Hematopoietic multipotent progenitor cell treated with erythropoietin and hydrocortisone succinate and interleukin-3 and kit ligand, for 8 days (in vitro differentiated cells): Measurements from ENCODE around the gene COASY.

ENCODE experiments used
- DNase-seq: peaks from one replicate; pipeline ENCODE4 v3.0.0-alpha.2; 2015

COASY gene

GRCh38 chr17:42561897-42562387, at the start of gene COASY:
TSS of gene COASY (plus strand) at chr17:42562148. CDS start at chr17:42562623, 475 bp downstream.
- peak; percentile 98 for DNase-seq

- DNase-seq: no peak
Measured at GRCh38 chr17:42512246-42512645, 49.7 kb upstream of the COASY start.

GRCh38 chr17:42512733-42513251, 49.2 kb upstream of the COASY start:
- DNase-seq: no peak

- no peak for DNase-seq
Measured at GRCh38 chr17:42513686-42514085, 48.3 kb upstream of the COASY start.

GRCh38 chr17:42514279-42514678, 47.7 kb upstream of the COASY start:
- no peak for DNase-seq

GRCh38 chr17:42514867-42515266, 47.1 kb upstream of the COASY start:
- no peak for DNase-seq

GRCh38 chr17:42517516-42517915, 44.4 kb upstream of the COASY start:
- DNase-seq: peak; percentile 88

- peak; percentile 92 for DNase-seq
Measured at GRCh38 chr17:42518046-42518754, 43.7 kb upstream of the COASY start.

- DNase-seq: peak; percentile 98
Measured at GRCh38 chr17:42518755-42519545, 43.0 kb upstream of the COASY start.

GRCh38 chr17:42519546-42520491, 42.1 kb upstream of the COASY start:
- peak; percentile 62 for DNase-seq

GRCh38 chr17:42520540-42520951, 41.4 kb upstream of the COASY start:
- peak; percentile 49 for DNase-seq

- DNase-seq: no peak
Measured at GRCh38 chr17:42521036-42521435, 40.9 kb upstream of the COASY start.

- DNase-seq: no peak
Measured at GRCh38 chr17:42521666-42522262, 40.2 kb upstream of the COASY start.

- no peak for DNase-seq
Measured at GRCh38 chr17:42522263-42522790, 39.6 kb upstream of the COASY start.

- no peak for DNase-seq
Measured at GRCh38 chr17:42522798-42523278, 39.1 kb upstream of the COASY start.

- DNase-seq: no peak
Measured at GRCh38 chr17:42525221-42525620, 36.7 kb upstream of the COASY start.

- no peak for DNase-seq
Measured at GRCh38 chr17:42526031-42526444, 35.9 kb upstream of the COASY start.

GRCh38 chr17:42527932-42528331, 34.0 kb upstream of the COASY start:
- peak; percentile 50 for DNase-seq

- no peak for DNase-seq
Measured at GRCh38 chr17:42529061-42529460, 32.9 kb upstream of the COASY start.

- DNase-seq: no peak
Measured at GRCh38 chr17:42530952-42531454, 30.9 kb upstream of the COASY start.
